SK-N-SH (cell line): ENCODE measurements around the gene COL10A1. TPM values are rescaled to one million over a fixed set of nuclear protein-coding genes. Genes with fewer than 3 reads are reported as not detected.

Source experiments
- CTCF ChIA-PET: fragments of 300-600, 350-600 bp; formaldehyde crosslinking; extraction: SDS; loops from one replicate; lab custom pipeline; 2021; lab: Yijun Ruan, JAX
- POLR2A ChIA-PET: fragments of 350-600 bp; sonication (Branson Sonifier 250); formaldehyde crosslinking; extraction: SDS; loops from one replicate; lab custom pipeline; 2020; ENCODE audit warnings: antibody characterized with exemption, inconsistent platforms; lab: Yijun Ruan, JAX
- DNase-seq: peaks from one replicate; pipeline ENCODE4 v3.0.0; 2012
- H2AFZ ChIP-seq: fragments of 200-600 bp; sonication (generic); 2 replicates; pipeline ENCODE4 v1.8.1; 2016; ENCODE audit warnings: antibody characterized with exemption, mild to moderate bottlenecking, low read depth
- H3F3A ChIP-seq: fragments of 200-600 bp; sonication (generic); replicated peaks from 2 replicates; pipeline ENCODE3; 2016; ENCODE audit warnings: antibody characterized with exemption, mild to moderate bottlenecking; ENCODE audit not compliant: insufficient read depth
- H3K27ac ChIP-seq, 2 experiments: fragments of 200-500 bp in 1 of 2; fragments of 200-600 bp in 1 of 2; sonication (Bioruptor generic) in 1 of 2; sonication (generic), shearing (Covaris generic) in 1 of 2; 2 replicates each; pipeline versions ENCODE4 v1.5.1 to v1.6.1; 2014 to 2016; ENCODE audit warnings: low read depth in 2 of 2, inconsistent platforms in 1 of 2, low read length in 1 of 2, mild to moderate bottlenecking in 1 of 2, mixed read lengths in 1 of 2
- H3K27me3 ChIP-seq: fragments of 200-600 bp; sonication (generic), shearing (Covaris generic); 2 replicates; pipeline ENCODE4 v1.6.1; 2016; ENCODE audit warnings: mixed run types; ENCODE audit not compliant: insufficient read depth
- H3K36me3 ChIP-seq, 2 experiments: fragments of 200-500 bp in 1 of 2; fragments of 200-600 bp in 1 of 2; sonication (Bioruptor generic) in 1 of 2; sonication (generic) in 1 of 2; replicated peaks in 1 of 2; 2 replicates each; pipeline versions ENCODE3 to v1.5.1; 2014 to 2016; ENCODE audit warnings: low read length in 1 of 2, mild to moderate bottlenecking in 1 of 2; ENCODE audit not compliant: insufficient read depth in 2 of 2, control insufficient read depth in 1 of 2
- H3K4me1 ChIP-seq, 2 experiments: fragments of 200-500 bp in 1 of 2; fragments of 200-600 bp in 1 of 2; sonication (Bioruptor generic) in 1 of 2; sonication (generic), shearing (Covaris generic) in 1 of 2; 2 replicates each; pipeline versions ENCODE4 v1.5.1 to v1.6.1; 2014 to 2016; ENCODE audit warnings: low read depth in 1 of 2, low read length in 1 of 2, mixed run types in 1 of 2; ENCODE audit not compliant: insufficient read depth in 2 of 2, control insufficient read depth in 1 of 2
- H3K4me2 ChIP-seq: fragments of 200-600 bp; sonication (generic), shearing (Covaris generic); 2 replicates; pipeline ENCODE4 v1.6.1; 2017; ENCODE audit warnings: mixed run types
- H3K4me3 ChIP-seq, 2 experiments: fragments of 200-500 bp in 1 of 2; fragments of 200-600 bp in 1 of 2; sonication (Bioruptor generic) in 1 of 2; sonication (generic), shearing (Covaris generic) in 1 of 2; 2 replicates each; pipeline versions ENCODE4 v1.5.1 to v1.8.1; 2014 to 2016; ENCODE audit warnings: low read depth in 2 of 2, inconsistent platforms in 1 of 2, low read length in 1 of 2, mild to moderate bottlenecking in 1 of 2, mixed read lengths in 1 of 2, moderate library complexity in 1 of 2
- H3K79me2 ChIP-seq: fragments of 200-600 bp; sonication (generic); 2 replicates; pipeline ENCODE4 v1.8.1; 2017; ENCODE audit warnings: mild to moderate bottlenecking; ENCODE audit not compliant: insufficient read depth
- H3K9ac ChIP-seq: fragments of 200-600 bp; sonication (generic); 2 replicates; pipeline ENCODE4 v1.6.1; 2017; ENCODE audit warnings: mixed run types
- H3K9me2 ChIP-seq: fragments of 200-600 bp; sonication (generic); 2 replicates; pipeline ENCODE4 v1.6.1; 2017; ENCODE audit warnings: mixed run types
- H3K9me3 ChIP-seq: fragments of 200-600 bp; sonication (generic); 2 replicates; pipeline ENCODE4 v1.6.1; 2017; ENCODE audit warnings: mixed run types, mild to moderate bottlenecking, moderate library complexity
- H4K20me1 ChIP-seq: fragments of 200-600 bp; sonication (generic); 2 replicates; pipeline ENCODE4 v1.6.1; 2017; ENCODE audit warnings: mild to moderate bottlenecking, mixed run types; ENCODE audit not compliant: insufficient read depth
- CHD2 ChIP-seq: fragments of 150-350 bp; IDR thresholded peaks from 2 replicates; pipeline ENCODE4 v1.6.1; 2018; ENCODE audit warnings: low read length; ENCODE audit not compliant: partially characterized antibody
- CTCF ChIP-seq: fragments of 200-600 bp; sonication (generic); IDR thresholded peaks from 2 replicates; pipeline ENCODE4 v1.6.1; 2017; ENCODE audit warnings: antibody characterized with exemption, mild to moderate bottlenecking, moderate library complexity
- FOXJ3 ChIP-seq: sonication (generic); formaldehyde crosslinking; IDR thresholded peaks from 2 replicates; pipeline ENCODE4 v1.5.1; 2020; ENCODE audit warnings: mild to moderate bottlenecking, missing genetic modification reagents
- FOXM1 ChIP-seq: IDR thresholded peaks from 2 replicates; pipeline ENCODE4 v1.4.0; 2012; ENCODE audit warnings: low read depth, mild to moderate bottlenecking
- IRF3 ChIP-seq: fragments of 150-350 bp; IDR thresholded peaks from 2 replicates; pipeline ENCODE4 v1.6.1; 2016; ENCODE audit warnings: mild to moderate bottlenecking, low read depth, low read length
- JUND ChIP-seq: IDR thresholded peaks from 2 replicates; pipeline ENCODE4 v1.4.0; 2012
- MAX ChIP-seq: IDR thresholded peaks from 2 replicates; pipeline ENCODE4 v1.4.0; 2012; ENCODE audit warnings: low read depth
- MEF2A ChIP-seq: IDR thresholded peaks from 2 replicates; pipeline ENCODE4 v1.4.0; 2012; ENCODE audit warnings: low read depth, borderline replicate concordance
- NRF1 ChIP-seq: IDR thresholded peaks from 2 replicates; pipeline ENCODE4 v1.6.1; 2012; ENCODE audit warnings: low read depth, mild to moderate bottlenecking, low read length
- REST ChIP-seq: IDR thresholded peaks from 2 replicates; pipeline ENCODE4 v1.6.1; 2012; ENCODE audit warnings: mild to moderate bottlenecking, low read depth, low read length, moderate library complexity
- RFX5 ChIP-seq: IDR thresholded peaks from 2 replicates; pipeline ENCODE4 v1.6.1; 2012; ENCODE audit warnings: mild to moderate bottlenecking, improper control_type of control experiment, low read length
- TAF1 ChIP-seq: IDR thresholded peaks from 2 replicates; pipeline ENCODE4 v1.6.1; 2012; ENCODE audit warnings: low read depth, mild to moderate bottlenecking, low read length, moderate library complexity, borderline replicate concordance
- USF2 ChIP-seq: fragments of 150-350 bp; IDR thresholded peaks from 2 replicates; pipeline ENCODE4 v1.6.1; 2017; ENCODE audit warnings: antibody characterized with exemption, low read length, low read depth, borderline replicate concordance
- YY1 ChIP-seq: IDR thresholded peaks from 2 replicates; pipeline ENCODE4 v1.4.0; 2012; ENCODE audit warnings: low read depth, mild to moderate bottlenecking
- ZBTB33 ChIP-seq: IDR thresholded peaks from 2 replicates; pipeline ENCODE4 v1.4.0; 2012; ENCODE audit warnings: low read depth, borderline replicate concordance
- WGBS: methylation state at CpG from one replicate; pipeline ENCODE4 v1.1.6; 2017; ENCODE audit warnings: low lambda C conversion rate; 5-methylcytosine and 5-hydroxymethylcytosine counted together
- polyA plus RNA-seq, 3 experiments: library from polyadenylated mRNA; depleted of rRNA; stranded (reverse); fragments of >200 nt; gene quantifications; 2 replicates each; pipeline ENCODE4 v1.2.3, GENCODE V29; 2012

COL10A1 gene
- polyA plus RNA-seq, 1 of the 3 experiments (the other 2 are of a cell fraction): 5.1 TPM

GRCh38 chr6:116170358-116171057, 44.6 kb upstream of the COL10A1 start:
- Histone ChIP-seq H3K9ac (no peak overlapping the region), H3K9me3 (peaks cover 16% of the 10 kb centered on the region)
- TF ChIP-seq TAF1 (no peak), ZBTB33 (no peak), CHD2 (no peak), NRF1 (no peak), JUND (no peak), RFX5 (no peak), YY1 (no peak), MEF2A (no peak), CTCF (no peak)

GRCh38 chr6:116169880-116170279, 43.9 kb upstream of the COL10A1 start:
- CTCF ChIA-PET: no interaction called here

More at GRCh38 chr6:116170358-116171057, 44.6 kb upstream of the COL10A1 start:
- H3K4me2 ChIP-seq: no peak overlapping the region
- H4K20me1 ChIP-seq: no peaks in the 10 kb centered on the region
- no peaks in the 10 kb centered on the region for H3F3A ChIP-seq
- no peak overlapping the region for H2AFZ ChIP-seq
- H3K4me1 ChIP-seq: no peaks in the 10 kb centered on the region
- ChIA-PET CTCF (no interaction called here), POLR2A (no interaction called here)
- DNase-seq: no peak
- no peaks in the 10 kb centered on the region for H3K27me3 ChIP-seq
- WGBS: 91% methylated on average over 5 of the region's 5 CpGs
- H3K79me2 ChIP-seq: no peaks in the 10 kb centered on the region
- H3K27ac ChIP-seq: no peak overlapping the region
- H3K36me3 ChIP-seq: peaks cover 2 to 6% of the 10 kb centered on the region in 2 experiments
- no peaks in the 10 kb centered on the region for H3K9me2 ChIP-seq
- H3K4me3 ChIP-seq: no peak overlapping the region

More at GRCh38 chr6:116169880-116170279, 43.9 kb upstream of the COL10A1 start:
- POLR2A ChIA-PET: no interaction called here
- no peak for TF ChIP-seq MAX
- TF ChIP-seq TAF1: no peak
- no peak for TF ChIP-seq FOXM1
- no peak for TF ChIP-seq FOXJ3 (CRISPR knock-in tag)
- no peak for TF ChIP-seq IRF3
- no peak for TF ChIP-seq REST
- no peak for TF ChIP-seq USF2
- H3F3A ChIP-seq: no peaks in the 10 kb centered on the region
- H3K36me3 ChIP-seq: peaks cover 2 to 6% of the 10 kb centered on the region in 2 experiments
- 94% methylated on average over 2 of the region's 2 CpGs for WGBS
- H3K9me2 ChIP-seq: no peaks in the 10 kb centered on the region
- H3K4me3 ChIP-seq: no peak overlapping the region
- H3K79me2 ChIP-seq: no peaks in the 10 kb centered on the region
- H3K4me2 ChIP-seq: no peak overlapping the region
- no peak overlapping the region for H2AFZ ChIP-seq
- H4K20me1 ChIP-seq: no peaks in the 10 kb centered on the region
- no peaks in the 10 kb centered on the region for H3K4me1 ChIP-seq
- no peak overlapping the region for H3K27ac ChIP-seq
- no peak for DNase-seq
- no peaks in the 10 kb centered on the region for H3K27me3 ChIP-seq
- no peak overlapping the region for H3K9ac ChIP-seq
- peaks cover 10% of the 10 kb centered on the region; the same call in 1 of the 2 replicates for H3K9me3 ChIP-seq
